Measurements from ENCODE around the gene TAF3. TPM values are rescaled to one million over a fixed set of nuclear protein-coding genes. Genes with fewer than 3 reads are reported as not detected.
A peak's percentile ranks its signal among the peaks of the same experiment; 100 is the strongest.

Gene TAF3
- total RNA-seq, 1 donor: 3.9 TPM

DNA sequence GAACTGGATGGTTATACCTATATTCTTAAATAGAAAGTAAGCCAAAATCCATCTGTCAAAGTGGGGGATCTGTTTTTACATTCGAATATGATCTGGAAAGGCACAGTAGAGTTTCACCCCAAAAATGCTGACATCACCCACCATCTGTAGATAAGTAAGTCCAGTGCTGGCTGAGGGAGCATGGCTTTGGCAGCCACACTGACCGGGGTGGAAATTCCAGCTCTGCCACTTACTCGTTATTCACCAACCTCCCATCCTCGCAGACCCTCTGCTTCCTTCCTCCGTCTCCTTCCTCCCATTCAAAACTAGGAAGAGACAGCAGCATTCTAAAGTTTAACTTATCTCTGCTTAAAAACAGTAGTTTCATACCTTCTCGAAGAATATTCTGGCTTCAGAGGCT is 151.3 kb downstream of the TAF3 start:
- no peak overlapping the region for H3K4me3 ChIP-seq (ENCODE audit: low read depth, low read length)
- peak; percentile 31 for DNase-seq (ENCODE audit: low read depth)
- TF ChIP-seq, protein P1, sequence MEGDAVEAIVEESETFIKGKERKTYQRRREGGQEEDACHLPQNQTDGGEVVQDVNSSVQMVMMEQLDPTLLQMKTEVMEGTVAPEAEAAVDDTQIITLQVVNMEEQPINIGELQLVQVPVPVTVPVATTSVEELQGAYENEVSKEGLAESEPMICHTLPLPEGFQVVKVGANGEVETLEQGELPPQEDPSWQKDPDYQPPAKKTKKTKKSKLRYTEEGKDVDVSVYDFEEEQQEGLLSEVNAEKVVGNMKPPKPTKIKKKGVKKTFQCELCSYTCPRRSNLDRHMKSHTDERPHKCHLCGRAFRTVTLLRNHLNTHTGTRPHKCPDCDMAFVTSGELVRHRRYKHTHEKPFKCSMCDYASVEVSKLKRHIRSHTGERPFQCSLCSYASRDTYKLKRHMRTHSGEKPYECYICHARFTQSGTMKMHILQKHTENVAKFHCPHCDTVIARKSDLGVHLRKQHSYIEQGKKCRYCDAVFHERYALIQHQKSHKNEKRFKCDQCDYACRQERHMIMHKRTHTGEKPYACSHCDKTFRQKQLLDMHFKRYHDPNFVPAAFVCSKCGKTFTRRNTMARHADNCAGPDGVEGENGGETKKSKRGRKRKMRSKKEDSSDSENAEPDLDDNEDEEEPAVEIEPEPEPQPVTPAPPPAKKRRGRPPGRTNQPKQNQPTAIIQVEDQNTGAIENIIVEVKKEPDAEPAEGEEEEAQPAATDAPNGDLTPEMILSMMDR (IDR thresholded peaks at IDR 0.05; ENCODE audit: insufficient read depth, low read length): no peak

DNA sequence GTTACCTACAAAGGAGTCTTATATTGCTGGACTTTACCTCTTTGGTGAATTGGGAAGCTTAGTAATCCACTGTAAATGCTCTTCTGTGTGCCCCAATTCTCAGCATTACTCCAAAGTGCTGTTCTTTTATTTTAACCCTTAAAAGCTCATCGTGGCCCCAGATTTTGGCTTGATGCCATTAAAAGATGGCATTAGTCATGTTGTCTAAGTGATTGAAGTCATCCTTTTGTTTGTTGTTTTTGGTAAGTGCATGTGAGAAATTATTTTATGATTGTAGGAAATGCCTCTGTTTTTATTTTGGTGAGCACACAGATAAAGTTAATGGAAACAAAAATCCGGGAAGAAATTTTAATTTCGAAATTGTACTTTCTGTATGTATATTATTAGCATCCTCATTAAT is 153.6 kb downstream of the TAF3 start:
- TF ChIP-seq, protein P1 (IDR thresholded peaks at IDR 0.05; ENCODE audit: insufficient read depth, low read length): no peak

DNA sequence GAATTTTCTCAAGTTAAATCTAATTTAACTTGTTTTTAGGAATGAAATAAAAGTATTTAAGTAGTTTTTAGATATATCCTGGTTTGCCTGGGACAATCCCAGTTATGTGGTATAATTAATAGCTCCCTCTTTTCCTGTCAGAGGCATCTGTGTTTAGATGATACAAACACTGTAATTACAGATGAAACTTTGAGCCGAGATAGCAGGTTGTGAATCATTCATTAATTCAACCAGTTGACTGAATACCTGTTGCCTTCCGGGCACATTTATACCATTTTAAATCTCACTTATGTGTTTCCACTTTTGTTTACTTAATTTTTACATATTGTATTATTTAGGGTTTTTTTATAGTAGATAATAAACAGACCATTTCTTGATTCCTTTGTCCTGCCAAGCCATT is 154.1 kb downstream of the TAF3 start:
- H3K4me3 ChIP-seq (ENCODE audit: low read depth, low read length): no peak overlapping the region
- no peak for DNase-seq (ENCODE audit: low read depth)
- TF ChIP-seq, protein P1 (IDR thresholded peaks at IDR 0.05; ENCODE audit: insufficient read depth, low read length): no peak

More for the DNA sequence above, 153.6 kb downstream of the TAF3 start:
- no peak for DNase-seq (ENCODE audit: low read depth)
- no peak overlapping the region for H3K4me3 ChIP-seq (ENCODE audit: low read depth, low read length)

DNA sequence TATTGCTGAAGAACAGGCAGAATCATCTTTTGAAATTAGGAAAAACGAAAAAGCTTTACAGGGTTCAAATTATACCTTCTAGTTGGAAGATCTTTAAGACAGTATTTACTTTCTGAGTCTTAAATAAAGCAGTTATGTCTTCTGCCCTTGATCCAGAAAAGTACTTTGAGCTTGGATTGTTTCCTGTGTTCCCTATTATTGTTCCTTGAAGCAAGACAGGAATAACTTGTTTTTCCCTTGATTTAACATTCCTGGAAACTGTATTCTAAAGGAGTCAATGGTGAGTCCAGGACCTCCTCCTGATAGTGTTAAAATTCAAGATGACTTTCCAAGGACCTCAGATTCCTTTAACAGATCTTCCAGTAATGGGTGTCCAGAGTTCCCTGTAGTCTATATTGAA is 161.9 kb downstream of the TAF3 start:
- DNase-seq (ENCODE audit: low read depth): no peak
- H3K4me3 ChIP-seq (ENCODE audit: low read depth, low read length): no peak overlapping the region
- TF ChIP-seq, protein P1 (IDR thresholded peaks at IDR 0.05; ENCODE audit: insufficient read depth, low read length): no peak

DNA sequence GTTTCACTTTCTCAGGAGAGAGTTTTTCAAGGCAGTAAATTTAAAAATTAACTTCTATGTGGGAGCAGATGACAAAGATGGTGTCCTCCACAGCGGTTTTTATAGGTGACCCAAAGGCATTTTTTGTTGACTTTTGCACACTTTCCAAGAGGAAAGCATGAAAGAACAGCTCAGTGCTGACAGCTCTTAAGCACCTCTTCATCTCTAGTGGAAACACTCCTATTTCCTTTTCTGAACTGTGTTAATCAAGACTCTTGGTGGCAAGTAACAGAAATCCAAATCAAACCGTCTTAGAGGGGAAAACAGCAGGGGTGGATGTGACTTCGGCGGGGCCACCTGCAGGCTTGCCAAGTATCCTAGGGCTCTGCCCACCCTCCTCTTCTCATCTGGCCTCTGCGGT is 164.4 kb downstream of the TAF3 start:
- H3K4me3 ChIP-seq (ENCODE audit: low read depth, low read length): no peak overlapping the region
- TF ChIP-seq, protein P1 (IDR thresholded peaks at IDR 0.05; ENCODE audit: insufficient read depth, low read length): no peak
- DNase-seq (ENCODE audit: low read depth): no peak

DNA sequence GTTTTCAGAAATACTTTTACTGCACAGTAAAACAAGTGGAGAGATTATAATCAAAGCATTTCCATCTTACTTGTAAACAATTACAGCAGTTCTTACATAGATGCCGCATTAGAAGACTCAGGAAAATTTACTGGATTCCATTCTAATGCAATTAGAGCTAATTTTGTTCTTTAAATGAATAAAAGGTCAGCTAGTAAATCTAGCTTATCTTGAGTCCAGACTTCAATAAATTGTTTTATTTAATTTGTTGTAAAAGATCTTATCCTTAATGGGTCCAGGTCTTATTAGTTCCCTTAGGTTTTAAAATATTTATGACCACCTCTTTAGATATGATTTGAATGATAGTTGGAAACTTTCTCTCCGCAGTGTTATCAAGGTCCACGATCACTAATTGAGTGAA is 166.0 kb downstream of the TAF3 start:
- H3K4me3 ChIP-seq (ENCODE audit: low read depth, low read length): no peak overlapping the region
- no peak for DNase-seq (ENCODE audit: low read depth)
- TF ChIP-seq, protein P1 (IDR thresholded peaks at IDR 0.05; ENCODE audit: insufficient read depth, low read length): no peak

DNA sequence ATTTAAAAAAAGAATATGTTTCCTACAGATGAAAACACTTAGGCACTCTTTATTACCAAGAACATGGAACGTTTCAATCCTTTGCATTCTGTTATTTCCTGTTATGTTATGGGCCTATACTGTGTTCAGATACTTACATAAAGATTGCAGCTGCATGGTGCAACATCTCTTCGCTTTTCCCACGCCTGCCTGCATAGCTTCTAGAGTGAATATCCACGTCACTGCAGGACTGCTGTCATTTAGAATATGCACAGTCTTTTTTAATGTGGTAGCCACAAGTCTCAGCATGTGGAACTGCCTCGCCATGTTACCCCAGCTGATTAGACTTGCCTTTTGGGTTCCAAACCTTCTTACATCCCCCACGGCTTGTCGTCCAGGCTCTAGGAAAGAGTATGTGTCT is 166.6 kb downstream of the TAF3 start:
- TF ChIP-seq, protein P1 (IDR thresholded peaks at IDR 0.05; ENCODE audit: insufficient read depth, low read length): no peak
- no peak for DNase-seq (ENCODE audit: low read depth)

More for the DNA sequence above, 166.6 kb downstream of the TAF3 start:
- no peak overlapping the region for H3K4me3 ChIP-seq (ENCODE audit: low read depth, low read length)
